OCI-M2 (cell line): ENCODE results near the gene E2F3.

ENCODE experiments used
- DNase-seq: peaks from one replicate; lab custom pipeline; 2025; ENCODE audit not compliant: unreplicated experiment; lab: John Stamatoyannopoulos, UW

E2F3 gene

GRCh38 chr6:20402092-20402341 is 338 bp downstream of the E2F3 start:
- DNase-seq, result no peak

DNA sequence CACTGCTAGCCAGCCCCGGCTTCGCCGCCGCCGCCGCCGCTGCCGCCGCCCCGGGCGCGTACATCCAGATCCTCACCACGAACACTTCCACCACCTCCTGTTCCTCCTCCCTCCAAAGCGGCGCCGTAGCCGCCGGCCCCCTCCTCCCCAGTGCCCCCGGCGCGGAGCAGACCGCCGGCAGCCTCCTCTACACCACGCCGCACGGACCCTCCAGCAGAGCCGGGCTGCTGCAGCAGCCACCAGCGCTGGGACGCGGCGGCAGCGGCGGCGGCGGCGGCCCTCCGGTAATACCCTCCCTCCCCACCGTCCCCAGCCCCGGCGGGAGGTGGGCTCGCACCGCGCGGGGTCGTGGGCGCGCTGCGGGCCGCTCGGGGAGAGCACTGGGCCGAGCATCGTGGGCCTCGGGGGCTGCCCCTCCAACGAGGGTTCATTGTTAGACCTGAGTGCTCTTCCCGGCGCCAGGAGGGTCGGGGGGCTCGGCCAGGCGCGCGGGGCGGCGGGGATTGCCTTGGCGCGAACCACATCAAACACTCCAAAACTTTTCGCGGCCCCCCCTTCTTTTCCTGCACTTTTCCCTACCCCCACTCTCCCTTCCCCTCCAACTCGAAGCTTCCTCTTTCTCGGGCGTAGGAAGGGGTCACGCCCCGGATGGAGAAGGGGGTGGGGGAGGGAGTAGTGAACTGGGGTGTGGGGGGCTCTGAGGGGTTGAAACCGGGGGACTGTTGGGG is 827 bp downstream of the E2F3 start:
- DNase-seq, result no peak

GRCh38 chr6:20403070-20403765 is 1.5 kb downstream of the E2F3 start:
- peak; percentile 65 for DNase-seq

DNA sequence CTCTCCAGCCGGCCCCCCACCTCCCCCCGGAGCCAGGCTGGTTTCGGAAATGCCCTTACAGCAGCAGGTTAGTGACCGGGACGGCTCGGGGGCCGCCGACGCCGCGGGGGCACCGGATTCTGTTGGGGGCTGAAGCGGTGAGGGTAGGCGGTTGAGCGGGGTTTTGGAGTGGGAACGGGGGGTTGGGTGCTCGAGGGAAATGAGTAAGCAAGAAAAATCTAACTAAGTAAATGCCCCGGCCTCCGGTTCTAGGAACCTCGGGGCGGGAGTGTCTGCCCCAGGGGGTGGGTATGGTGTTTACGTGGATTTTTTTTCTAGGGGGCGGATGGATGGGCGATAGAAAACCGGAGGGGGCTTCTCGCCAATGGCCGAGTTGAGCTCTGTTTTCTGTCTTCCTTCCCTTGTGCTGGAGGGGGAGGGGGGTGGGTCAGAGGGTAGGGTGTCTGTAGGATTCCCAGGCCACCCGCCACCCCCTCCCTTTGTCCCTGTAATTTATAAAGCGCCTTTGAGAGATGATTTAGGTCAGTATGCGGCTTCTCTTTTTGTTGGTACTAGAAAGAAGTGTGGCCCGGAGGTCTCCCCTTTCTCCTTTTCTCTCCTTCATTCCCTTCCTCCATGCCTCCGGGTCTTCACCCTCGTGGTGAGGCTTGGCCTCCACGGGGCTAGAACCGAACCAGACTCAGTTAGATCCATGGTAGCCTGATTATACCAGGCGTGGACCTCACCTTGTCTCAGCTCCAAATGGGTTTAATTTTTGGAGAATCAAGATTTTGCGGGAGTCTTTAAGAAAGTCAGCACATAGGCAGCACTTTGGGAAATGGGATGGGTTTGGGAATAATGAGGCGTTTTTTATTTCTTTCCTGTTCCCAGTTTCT is 2.3 kb downstream of the E2F3 start:
- DNase-seq, result no peak

GRCh38 chr6:20404641-20405032 is 3.0 kb downstream of the E2F3 start:
- DNase-seq, result peak; percentile 46

GRCh38 chr6:20408851-20409250 is 7.2 kb downstream of the E2F3 start:
- no peak for DNase-seq

DNA sequence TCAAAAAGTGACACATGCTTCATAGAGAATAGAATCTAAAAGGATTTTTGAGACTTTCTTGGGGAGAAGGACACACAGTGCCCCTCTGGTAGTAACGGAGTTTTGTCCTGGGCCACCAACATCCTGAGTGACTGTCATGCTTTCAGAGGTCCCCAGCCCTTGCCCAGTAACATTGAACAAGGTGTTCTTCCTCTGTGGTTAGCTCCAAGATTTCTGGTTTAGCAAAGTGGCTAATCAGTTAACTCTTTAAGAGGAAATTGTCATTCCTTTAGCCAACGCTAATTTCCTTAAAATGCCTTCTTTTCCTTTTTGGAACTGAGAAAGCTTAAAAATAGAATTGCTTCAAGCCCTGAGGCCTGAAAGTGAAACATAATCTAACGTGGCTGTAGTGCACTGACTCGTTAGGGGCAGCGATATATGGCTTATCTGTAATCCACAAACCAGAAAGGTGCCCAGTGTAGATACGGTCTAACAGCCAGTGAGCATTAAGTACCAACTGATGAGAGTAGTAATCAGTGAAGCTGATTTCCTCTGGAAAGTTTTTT is 7.8 kb downstream of the E2F3 start:
- DNase-seq, result peak; percentile 91

GRCh38 chr6:20411544-20411943 is 9.9 kb downstream of the E2F3 start:
- no peak for DNase-seq

GRCh38 chr6:20411953-20412681 is 10.4 kb downstream of the E2F3 start:
- no peak for DNase-seq

- no peak for DNase-seq
Measured at GRCh38 chr6:20412682-20413073, 11.0 kb downstream of the E2F3 start.

DNA sequence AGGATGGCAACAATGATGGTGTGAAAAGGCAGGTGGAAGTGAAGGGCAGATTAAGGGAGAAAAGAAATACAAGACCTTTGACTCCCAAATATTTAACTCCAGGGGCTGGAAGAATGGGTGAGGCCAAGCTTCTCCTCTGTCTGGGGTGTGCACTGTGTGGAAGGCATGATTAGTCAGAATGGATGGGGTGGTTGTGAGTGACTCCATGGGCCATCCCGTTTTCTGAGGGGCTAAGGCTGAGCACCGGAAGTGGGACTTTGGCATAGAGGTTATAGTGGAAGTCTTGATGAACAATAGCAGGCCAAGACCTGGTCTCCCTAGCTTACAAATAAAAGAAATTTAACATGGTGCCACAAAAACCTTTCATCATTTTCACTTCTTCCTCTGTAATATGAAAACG is 12.1 kb downstream of the E2F3 start:
- DNase-seq, result no peak

- DNase-seq, result no peak
Measured at GRCh38 chr6:20414711-20415110, 13.0 kb downstream of the E2F3 start.

DNA sequence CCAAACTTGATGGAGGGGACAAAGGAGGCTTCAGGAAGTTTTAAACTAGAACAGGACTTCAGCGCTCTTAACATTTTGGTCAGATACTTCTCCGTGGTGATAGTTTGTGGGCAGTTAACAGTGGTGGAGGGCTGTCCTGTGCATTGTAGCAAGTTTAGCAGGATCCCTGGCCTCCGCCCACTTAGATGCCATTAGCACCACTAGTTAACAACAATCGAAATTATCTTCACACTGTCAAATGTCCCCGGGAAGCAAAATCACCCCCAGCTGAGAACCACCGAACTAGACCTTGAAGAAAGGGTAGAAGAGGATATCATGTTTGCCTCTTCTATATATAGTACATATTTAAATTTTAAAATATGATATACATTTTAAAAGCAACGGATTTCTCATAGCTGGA is 13.6 kb downstream of the E2F3 start:
- DNase-seq, result no peak

- no peak for DNase-seq
Measured at GRCh38 chr6:20415712-20416454, 14.2 kb downstream of the E2F3 start.

- no peak for DNase-seq
Measured at GRCh38 chr6:20416567-20417345, 15.1 kb downstream of the E2F3 start.

DNA sequence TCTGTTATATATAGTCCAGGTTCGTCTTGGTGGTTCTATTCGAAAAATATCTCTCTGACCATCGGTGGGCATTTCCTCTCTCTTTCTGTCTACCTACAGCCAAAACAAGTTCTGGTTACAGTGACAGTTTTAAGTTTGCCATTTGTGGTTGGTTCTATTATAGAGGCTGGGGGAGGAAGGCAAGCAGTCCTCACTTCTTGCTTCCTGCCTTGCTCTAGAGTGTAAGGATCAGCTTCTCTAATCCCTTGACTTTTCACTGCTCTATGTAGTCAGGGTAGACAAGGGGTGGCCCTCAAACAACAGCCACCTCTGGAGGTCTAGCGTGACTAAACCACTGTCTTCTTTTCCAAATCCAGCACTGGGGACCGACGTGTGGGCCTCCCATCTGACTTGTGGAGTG is 16.1 kb downstream of the E2F3 start:
- DNase-seq, result no peak

GRCh38 chr6:20426177-20427082 is 24.8 kb downstream of the E2F3 start:
- DNase-seq, result no peak

- DNase-seq, result no peak
Measured at GRCh38 chr6:20427856-20428255, 26.2 kb downstream of the E2F3 start.

DNA sequence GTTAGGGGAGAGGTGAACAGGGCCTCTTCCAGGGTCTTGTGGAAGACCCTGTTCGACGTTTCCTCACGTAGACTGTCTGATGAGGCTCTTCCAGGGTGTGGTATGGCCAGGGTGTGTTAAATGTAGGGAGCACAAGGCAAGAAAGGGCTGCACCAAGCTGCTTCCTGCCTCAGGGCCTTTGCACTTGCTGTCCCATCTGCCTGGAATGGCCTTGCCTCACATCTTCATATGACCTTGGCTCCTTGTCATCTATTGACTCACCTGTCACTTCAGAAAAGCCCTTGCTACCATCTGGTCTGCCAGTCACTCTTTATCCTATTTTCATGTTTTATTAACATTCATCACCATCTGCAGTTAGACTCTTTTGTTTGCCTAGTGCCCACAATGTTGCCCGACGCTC is 31.0 kb downstream of the E2F3 start:
- DNase-seq, result no peak
